ENCODE measurements around the gene GABBR2.

Gene GABBR2

GRCh38 chr9:98331536-98332259 is 377.0 kb downstream of the GABBR2 start:
- FAIRE-seq, result no peak

GRCh38 chr9:98330831-98331230 is 377.9 kb downstream of the GABBR2 start:
- no peak for FAIRE-seq

GRCh38 chr9:98329904-98330303 is 378.8 kb downstream of the GABBR2 start:
- FAIRE-seq, result no peak

- FAIRE-seq, result no peak
These were observed 379.5 kb downstream of the GABBR2 start for GRCh38 chr9:98329281-98329680.

- FAIRE-seq, result no peak
These were observed 380.0 kb downstream of the GABBR2 start for GRCh38 chr9:98328770-98329169.

GRCh38 chr9:98328141-98328540 is 380.6 kb downstream of the GABBR2 start:
- no peak for FAIRE-seq

- FAIRE-seq, result no peak
These were observed 381.5 kb downstream of the GABBR2 start for GRCh38 chr9:98327249-98327561.

- FAIRE-seq, result no peak
These were observed 382.1 kb downstream of the GABBR2 start for GRCh38 chr9:98326459-98327248.

- no peak for FAIRE-seq
These were observed 383.9 kb downstream of the GABBR2 start for GRCh38 chr9:98324801-98325200.

- FAIRE-seq, result no peak
These were observed 385.0 kb downstream of the GABBR2 start for GRCh38 chr9:98323831-98324135.

GRCh38 chr9:98323051-98323830 is 385.5 kb downstream of the GABBR2 start:
- no peak for FAIRE-seq

- no peak for FAIRE-seq
These were observed 387.5 kb downstream of the GABBR2 start for GRCh38 chr9:98321269-98321668.

- no peak for FAIRE-seq
These were observed 389.8 kb downstream of the GABBR2 start for GRCh38 chr9:98318834-98319478.

- no peak for FAIRE-seq
These were observed 390.5 kb downstream of the GABBR2 start for GRCh38 chr9:98318041-98318790.

- FAIRE-seq, result no peak
These were observed 391.4 kb downstream of the GABBR2 start for GRCh38 chr9:98317134-98317857.

- FAIRE-seq, result no peak
These were observed 392.1 kb downstream of the GABBR2 start for GRCh38 chr9:98316445-98317133.

GRCh38 chr9:98315551-98316060 is 393.1 kb downstream of the GABBR2 start:
- FAIRE-seq, result no peak

- no peak for FAIRE-seq
These were observed 393.7 kb downstream of the GABBR2 start for GRCh38 chr9:98315067-98315453.

- FAIRE-seq, result no peak
These were observed 394.2 kb downstream of the GABBR2 start for GRCh38 chr9:98314381-98315066.

GRCh38 chr9:98312365-98312764 is 396.4 kb downstream of the GABBR2 start:
- no peak for FAIRE-seq

Measured in colon (tissue), 2 donors.